ENCODE measurements around the gene PIP5KL1.

Gene PIP5KL1

GRCh38 chr9:127931092-127931881 is 710 bp upstream of the PIP5KL1 start:
- DNase-seq (ENCODE audit: low spot score), result peak; percentile 70

GRCh38 chr9:127929625-127929979 is 975 bp downstream of the PIP5KL1 start:
- DNase-seq (ENCODE audit: low spot score), result no peak

- no peak for DNase-seq (ENCODE audit: low spot score)
Measured at GRCh38 chr9:127928676-127929624, 1.6 kb downstream of the PIP5KL1 start.

- no peak for DNase-seq (ENCODE audit: low spot score)
Measured at GRCh38 chr9:127927988-127928675, 2.4 kb downstream of the PIP5KL1 start.

- DNase-seq (ENCODE audit: low spot score), result no peak
Measured at GRCh38 chr9:127927201-127927987, 3.2 kb downstream of the PIP5KL1 start.

- no peak for DNase-seq (ENCODE audit: low spot score)
Measured at GRCh38 chr9:127926906-127927200, 3.7 kb downstream of the PIP5KL1 start.

GRCh38 chr9:127925959-127926905 is 4.3 kb downstream of the PIP5KL1 start:
- DNase-seq (ENCODE audit: low spot score), result no peak

GRCh38 chr9:127924736-127925444 is 5.7 kb downstream of the PIP5KL1 start:
- DNase-seq (ENCODE audit: low spot score), result no peak

GRCh38 chr9:127923771-127924170 is 6.8 kb downstream of the PIP5KL1 start:
- DNase-seq (ENCODE audit: low spot score), result no peak

- DNase-seq (ENCODE audit: low spot score), result no peak
Measured at GRCh38 chr9:127923046-127923445, 7.5 kb downstream of the PIP5KL1 start.

GRCh38 chr9:127921557-127922120 is 8.9 kb downstream of the PIP5KL1 start:
- no peak for DNase-seq (ENCODE audit: low spot score)

- DNase-seq (ENCODE audit: low spot score), result no peak
Measured at GRCh38 chr9:127920794-127921193, 9.8 kb downstream of the PIP5KL1 start.

- DNase-seq (ENCODE audit: low spot score), result peak; percentile 97
Measured at GRCh38 chr9:127919253-127919815, 11.2 kb downstream of the PIP5KL1 start.

- no peak for DNase-seq (ENCODE audit: low spot score)
Measured at GRCh38 chr9:127918183-127919107, 12.1 kb downstream of the PIP5KL1 start.

- no peak for DNase-seq (ENCODE audit: low spot score)
Measured at GRCh38 chr9:127917603-127918002, 13.0 kb downstream of the PIP5KL1 start.

- peak; percentile 84 for DNase-seq (ENCODE audit: low spot score)
Measured at GRCh38 chr9:127916720-127917581, 13.6 kb downstream of the PIP5KL1 start, which contains the start of gene ST6GALNAC4. ST6GALNAC4 (minus strand) TSS chr9:127917041; CDS start chr9:127916419, 622 bp downstream.

Measured in SW480 (cell line).